GM21723 (cell line): ENCODE results near the gene TRIM29.

Source experiments
- ATAC-seq: cut with Tn5 transposase; IDR thresholded peaks from one replicate; pipeline ENCODE4 v1.9.1; 2021; ENCODE audit warnings: mild to moderate bottlenecking, moderate library complexity; ENCODE audit not compliant: unreplicated experiment

Gene TRIM29

GRCh38 chr11:120123946-120124345, 14.0 kb downstream of the TRIM29 start:
- ATAC-seq: no peak

- ATAC-seq: no peak
Observed at GRCh38 chr11:120122924-120123683, 14.8 kb downstream of the TRIM29 start.

DNA sequence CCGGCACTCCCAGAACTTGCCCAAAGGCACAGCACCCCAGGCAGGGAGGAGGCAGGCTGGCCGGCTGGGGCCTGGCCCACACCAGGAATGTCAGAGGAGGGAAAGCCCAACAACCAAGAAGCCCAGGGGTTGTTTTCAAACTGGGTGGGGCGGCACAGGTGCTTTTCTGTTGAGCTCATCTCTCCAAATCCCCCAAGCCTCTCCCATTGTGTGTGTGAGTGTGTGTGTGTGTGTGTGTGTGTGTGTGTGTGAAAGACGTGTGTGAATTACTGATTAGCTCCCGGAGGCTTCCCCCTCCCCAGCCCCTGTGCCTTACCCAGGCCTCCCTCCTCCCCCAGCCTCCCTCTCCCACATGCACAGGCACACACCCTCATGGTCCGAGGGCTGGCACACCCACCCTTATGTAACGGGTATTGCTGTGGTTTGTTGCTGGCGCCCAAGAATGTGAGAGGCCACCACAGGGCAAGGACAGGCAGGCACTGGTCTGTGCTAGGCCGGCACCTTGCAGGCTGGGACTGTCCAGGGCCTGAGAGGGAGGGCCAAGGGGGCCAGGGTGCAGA, 15.9 kb downstream of the TRIM29 start:
- ATAC-seq: no peak

GRCh38 chr11:120121336-120121735, 16.6 kb downstream of the TRIM29 start:
- ATAC-seq: no peak

GRCh38 chr11:120120805-120121335, 17.0 kb downstream of the TRIM29 start:
- ATAC-seq: no peak

DNA sequence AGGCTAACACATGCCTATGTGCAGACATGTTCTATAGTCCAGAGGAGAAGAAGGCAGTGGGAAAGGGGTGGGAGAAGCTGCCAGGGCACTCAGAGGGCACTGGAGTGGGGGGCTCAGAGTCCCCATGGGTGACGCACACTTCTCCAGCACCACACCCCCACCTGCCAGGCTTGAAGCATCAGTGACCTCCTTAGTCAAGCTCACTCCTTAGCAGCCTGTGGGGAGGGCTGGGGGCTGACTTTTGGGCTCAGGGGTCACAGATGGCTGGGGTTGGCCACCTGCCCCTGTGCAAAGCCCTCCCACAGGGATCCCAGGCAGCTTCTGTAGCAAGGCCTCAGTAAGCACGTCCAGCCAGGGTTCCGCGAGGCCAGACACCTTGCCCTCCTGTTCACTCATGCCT, 18.8 kb downstream of the TRIM29 start:
- no peak for ATAC-seq

- no peak for ATAC-seq
Observed at GRCh38 chr11:120117991-120118390, 19.9 kb downstream of the TRIM29 start.

GRCh38 chr11:120116966-120117365, 20.9 kb downstream of the TRIM29 start:
- no peak for ATAC-seq

DNA sequence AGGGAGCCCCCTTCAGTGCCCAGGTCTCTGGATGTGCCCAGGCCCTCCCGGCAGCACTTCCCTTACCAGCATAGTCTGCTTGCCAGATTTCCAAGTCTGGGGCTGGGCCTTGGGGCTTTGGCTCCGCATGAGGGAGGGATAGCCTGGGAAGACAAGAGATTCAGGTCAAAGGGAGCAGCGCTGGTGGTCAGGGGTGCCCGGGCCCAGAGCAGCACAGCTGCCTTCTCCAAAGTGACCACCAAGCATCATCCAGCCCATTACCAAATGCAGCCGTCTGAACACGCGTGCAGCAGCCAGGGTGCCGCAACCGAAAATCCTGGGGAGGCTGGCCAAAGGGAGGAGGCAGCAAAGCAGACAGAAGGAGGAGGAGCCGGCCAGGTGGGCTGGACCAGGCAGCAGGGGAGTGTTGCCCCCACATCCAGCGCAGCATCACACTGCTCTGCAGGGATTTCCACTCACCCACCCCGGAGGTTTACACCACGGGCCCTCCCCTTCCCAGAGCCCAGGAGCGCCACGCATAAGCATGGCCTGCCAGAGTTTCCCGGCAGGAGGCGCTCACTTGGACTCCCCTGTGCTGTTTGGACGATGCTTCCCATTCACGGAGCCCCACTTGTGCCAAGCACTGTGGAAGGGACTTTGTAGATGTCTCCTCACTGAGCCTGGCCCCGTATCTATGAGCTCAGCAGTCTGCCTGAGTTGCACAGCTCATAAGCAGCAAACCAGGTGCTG, 22.5 kb downstream of the TRIM29 start:
- ATAC-seq: no peak

DNA sequence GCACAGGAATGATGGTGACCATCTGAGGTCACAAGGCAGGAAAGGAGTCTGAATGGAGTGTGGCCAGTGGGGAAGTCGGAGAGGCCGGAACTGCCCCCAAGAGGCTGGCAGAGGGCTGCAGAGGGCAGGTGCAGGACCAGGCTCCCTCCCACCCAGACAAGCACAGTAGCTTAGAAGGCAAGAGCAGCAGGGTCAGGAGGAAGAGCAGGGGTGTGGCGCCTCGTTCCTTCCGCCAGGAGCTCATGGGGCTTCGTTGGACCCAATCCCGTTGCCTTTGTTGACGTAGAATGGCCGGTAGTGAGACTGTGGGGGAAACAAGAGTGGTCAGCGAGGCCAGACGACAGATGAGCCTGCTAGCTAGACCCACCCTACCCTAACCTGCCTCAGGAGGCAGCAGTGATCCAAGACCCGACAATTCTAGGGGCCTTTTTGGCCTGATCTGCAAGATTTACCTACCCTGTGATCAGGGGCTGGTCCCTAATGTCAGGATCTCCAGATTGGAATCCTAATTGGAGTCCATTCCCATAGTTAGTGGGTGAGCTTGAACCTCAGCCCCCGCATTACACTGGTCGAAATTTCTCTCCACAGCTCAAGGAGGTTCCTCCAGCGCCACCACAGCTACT, 25.6 kb downstream of the TRIM29 start:
- no peak for ATAC-seq

GRCh38 chr11:120109531-120109930, 28.4 kb downstream of the TRIM29 start:
- ATAC-seq: no peak

- no peak for ATAC-seq
Observed at GRCh38 chr11:120108785-120109168, 29.1 kb downstream of the TRIM29 start.

DNA sequence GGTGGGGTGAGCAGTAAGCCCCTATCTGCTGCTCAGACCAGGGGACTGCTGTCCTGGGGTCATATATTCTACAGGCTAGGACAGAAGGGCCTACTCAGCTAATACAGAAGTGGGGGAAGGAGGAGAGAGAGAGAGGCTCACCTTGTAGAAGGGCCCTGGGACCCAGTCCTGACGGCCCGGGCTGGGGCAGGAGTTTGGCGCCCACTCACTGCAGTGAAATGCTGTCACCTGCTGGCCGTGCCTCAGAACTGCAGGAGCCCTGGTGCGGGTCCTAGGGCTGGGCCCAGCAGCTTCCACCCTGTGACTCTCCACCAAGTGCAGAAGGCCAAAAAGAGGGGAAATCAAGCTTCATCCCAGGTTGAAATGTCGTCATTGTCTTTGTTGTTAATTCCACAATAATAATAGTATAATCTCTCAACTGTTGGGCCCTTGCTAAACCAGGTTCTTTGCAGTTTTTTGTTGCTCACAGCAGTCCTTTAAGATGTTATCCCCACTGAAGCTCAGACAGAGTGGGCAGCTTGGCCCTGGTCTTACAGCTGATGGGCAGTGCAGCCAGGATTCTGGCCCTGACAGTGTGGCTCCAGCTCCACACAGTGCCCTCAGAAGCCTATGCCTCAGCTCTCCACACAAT, 29.6 kb downstream of the TRIM29 start:
- no peak for ATAC-seq

DNA sequence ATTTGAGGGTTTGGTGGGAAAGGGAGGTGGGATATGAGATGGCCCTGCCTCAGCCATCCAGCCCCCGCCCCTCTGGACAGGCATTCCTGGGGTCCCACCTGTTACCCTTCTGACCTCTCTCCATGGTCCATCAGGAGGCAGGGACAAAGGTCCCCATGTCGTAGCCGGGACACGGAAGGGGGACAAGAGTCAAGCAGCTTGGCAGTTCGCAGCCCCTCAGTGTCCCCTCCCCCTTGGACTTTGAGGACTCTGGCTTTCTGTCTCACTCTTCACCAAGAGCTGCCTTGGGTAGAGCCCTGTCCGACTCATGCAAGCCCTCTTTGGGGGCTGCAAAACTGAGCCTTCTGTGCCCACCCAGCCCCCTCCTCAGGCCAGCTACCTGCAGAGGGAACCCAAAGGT, 30.2 kb downstream of the TRIM29 start:
- no peak for ATAC-seq

DNA sequence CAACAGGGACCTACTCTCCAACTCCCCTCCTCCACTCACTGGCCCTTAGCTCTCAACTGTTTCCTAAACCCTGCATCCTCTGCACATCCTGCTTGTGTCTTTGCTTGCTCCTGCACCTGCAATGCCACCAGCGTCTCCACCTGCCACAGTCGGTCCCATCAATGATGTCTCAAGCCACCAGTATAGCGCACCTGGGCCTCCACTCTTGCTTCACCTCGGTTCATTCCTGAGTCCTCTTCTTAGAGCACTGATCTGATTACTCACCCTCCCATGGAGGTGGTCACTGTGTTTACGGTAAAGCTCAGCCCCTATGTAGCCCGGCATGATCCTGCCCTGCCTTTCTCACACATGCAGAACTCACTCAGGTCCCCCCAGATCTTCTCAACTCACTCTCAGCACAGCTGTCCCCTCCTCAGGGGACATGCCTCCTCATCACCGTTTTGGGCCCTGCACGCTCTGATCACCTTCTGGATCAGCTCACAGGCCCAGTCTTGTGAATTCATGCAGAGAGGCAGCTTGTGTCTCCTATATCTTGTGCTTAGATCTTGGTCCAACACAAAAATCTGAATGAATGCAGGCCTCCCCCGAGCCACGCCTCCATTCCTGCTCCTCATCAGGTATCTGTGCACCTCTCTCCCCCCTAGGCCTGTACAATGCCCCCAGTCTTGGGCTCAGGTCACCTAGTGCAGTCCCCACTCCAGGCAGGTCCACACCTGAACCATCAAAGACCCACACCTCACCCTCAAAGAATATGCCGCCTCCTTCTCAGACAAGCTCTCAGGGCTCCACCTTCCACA, 31.4 kb downstream of the TRIM29 start:
- ATAC-seq: no peak

- ATAC-seq: no peak
Observed at GRCh38 chr11:120105576-120105975, 32.3 kb downstream of the TRIM29 start.

GRCh38 chr11:120104041-120104565, 33.8 kb downstream of the TRIM29 start:
- no peak for ATAC-seq

DNA sequence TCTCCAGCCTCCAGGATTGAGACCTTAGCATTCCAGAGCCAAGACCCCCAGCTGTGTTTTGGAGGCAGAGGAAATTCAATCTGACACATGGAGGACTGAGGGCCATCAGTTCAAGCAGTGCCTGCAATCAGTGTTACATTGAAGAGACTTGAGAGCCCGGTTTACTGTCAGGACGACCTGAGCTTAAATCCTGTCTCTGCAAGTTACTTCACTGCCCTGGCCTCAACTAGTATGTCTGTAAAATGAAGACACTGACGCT, 35.1 kb downstream of the TRIM29 start:
- ATAC-seq: no peak

DNA sequence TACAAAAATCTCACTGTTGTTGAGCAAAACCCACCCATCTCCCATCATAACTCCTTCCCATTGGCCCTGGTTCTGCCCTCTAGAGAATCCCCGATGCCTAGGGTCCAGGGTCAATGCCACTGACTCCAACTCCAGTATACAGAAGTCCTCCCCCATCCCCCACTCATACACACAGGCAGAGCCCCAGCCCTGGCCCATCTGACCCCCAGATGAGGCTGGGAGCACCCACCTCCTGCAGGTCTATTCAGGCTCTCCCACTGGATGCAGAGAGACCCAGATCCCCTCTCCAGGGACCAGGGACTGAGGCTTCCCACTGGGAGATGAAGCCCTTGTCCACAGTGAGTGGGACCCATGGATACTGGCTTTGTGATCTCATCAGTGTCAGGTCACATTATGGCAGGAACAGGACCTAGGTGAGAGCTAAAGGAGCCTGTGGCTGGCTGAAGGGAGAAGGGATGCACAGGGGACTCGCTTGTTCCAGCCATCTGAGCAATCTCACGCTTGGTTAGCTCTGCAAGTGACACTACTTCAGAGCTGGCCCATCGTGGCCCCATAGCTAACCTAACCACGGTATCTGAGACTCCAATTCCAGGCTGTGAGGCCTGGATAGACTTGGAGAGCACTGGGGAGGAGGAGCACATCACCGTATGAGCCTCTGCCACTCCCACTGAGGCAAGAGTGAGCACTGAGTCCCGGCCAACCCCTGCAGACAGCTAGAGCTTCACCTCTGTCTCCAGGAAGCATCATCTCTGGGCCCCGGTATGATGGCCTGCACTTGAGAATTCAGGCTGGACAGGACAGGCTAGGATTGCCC, 35.7 kb downstream of the TRIM29 start:
- no peak for ATAC-seq
